Calu3 (cell line): ENCODE results near the gene SLC27A4. TPM values are rescaled to one million over a fixed set of nuclear protein-coding genes. Genes with fewer than 3 reads are reported as not detected.

ENCODE experiments used
- BruUV-seq: library from RNA; stranded (reverse); fragments of 400-500 nt; replicated peaks from 2 replicates; lab custom pipeline; 2021; lab: Mats Ljungman, UMichigan
- CTCF ChIA-PET: fragments of 300-600 bp; sonication (Branson Sonifier 250); formaldehyde crosslinking; loops from one replicate; lab custom pipeline; 2022; ENCODE audit warnings: antibody characterized with exemption; lab: Charles Lee
- DNase-seq: peaks from one replicate; pipeline ENCODE4 v3.0.0; 2022
- H3K27ac Mint-ChIP-seq: one replicate; pipeline ENCODE4 v1.8.0; 2022; ENCODE audit warnings: mixed read lengths; ENCODE audit not compliant: unreplicated experiment
- H3K27me3 Mint-ChIP-seq: one replicate; pipeline ENCODE4 v1.8.0; 2022; ENCODE audit warnings: mixed read lengths; ENCODE audit not compliant: unreplicated experiment
- H3K36me3 Mint-ChIP-seq: one replicate; pipeline ENCODE4 v1.8.0; 2022; ENCODE audit warnings: mild to moderate bottlenecking, moderate library complexity, mixed read lengths; ENCODE audit not compliant: insufficient read depth, unreplicated experiment
- H3K4me1 Mint-ChIP-seq: one replicate; pipeline ENCODE4 v1.8.0; 2022; ENCODE audit warnings: mild to moderate bottlenecking, low read depth, mixed read lengths; ENCODE audit not compliant: unreplicated experiment
- H3K4me3 Mint-ChIP-seq: one replicate; pipeline ENCODE4 v1.8.0; 2022; ENCODE audit warnings: mild to moderate bottlenecking, low read depth, moderate library complexity, mixed read lengths; ENCODE audit not compliant: unreplicated experiment
- H3K9me3 Mint-ChIP-seq: one replicate; pipeline ENCODE4 v1.8.0; 2022; ENCODE audit warnings: low read depth, mixed read lengths; ENCODE audit not compliant: unreplicated experiment
- CTCF ChIP-seq: fragments of 200-600 bp; IDR thresholded peaks from one replicate; pipeline ENCODE4 v1.8.0; 2022; ENCODE audit warnings: antibody characterized with exemption; ENCODE audit not compliant: unreplicated experiment
- intact Hi-C: fragments of 100-400 bp; cut with micrococcal nuclease; formaldehyde crosslinking; loops from one replicate; pipeline ENCODE4 v1.10.0; 2022; ENCODE audit not compliant: unreplicated experiment
- microRNA-seq: library from miRNA; unstranded; fragments of <30 nt; microRNA quantifications from one replicate; pipeline ENCODE4 v1.2.0, GENCODE V29; 2022
- total RNA-seq: library from RNA; stranded (reverse); gene quantifications from 2 replicates; pipeline ENCODE4 v1.2.3, GENCODE V29; 2022

Gene SLC27A4
- total RNA-seq, 1 experiment from 2014 or later, result 13.8 TPM

- peaks cover 4% of the 10 kb centered on the region for H3K4me1 Mint-ChIP-seq
- no peak for DNase-seq
- intact Hi-C loops, result no loop called here
- peaks cover 25% of the 10 kb centered on the region for H3K27me3 Mint-ChIP-seq
- H3K36me3 Mint-ChIP-seq, result no peaks in the 10 kb centered on the region
- H3K4me3 Mint-ChIP-seq, result no peak overlapping the region
- TF ChIP-seq CTCF, result no peak
- no peaks in the 10 kb centered on the region for H3K9me3 Mint-ChIP-seq
- CTCF ChIA-PET, result interaction anchor here (1.1 kb wide), 1 partner anchor 11 kb away, joined by 3 read pairs; the partner anchor contains the start of gene CERCAM
- H3K27ac Mint-ChIP-seq, result no peak overlapping the region
- no TSS peak for BruUV-seq
Measured at GRCh38 chr9:128409450-128409849, 69.1 kb downstream of the SLC27A4 start.

GRCh38 chr9:128409978-128410377 lies 69.7 kb downstream of the SLC27A4 start:
- Mint-ChIP-seq H3K27me3 (peaks cover 30% of the 10 kb centered on the region), H3K4me3 (no peak overlapping the region), H3K36me3 (peaks cover under 1% of the 10 kb centered on the region), H3K9me3 (no peaks in the 10 kb centered on the region), H3K4me1 (peaks cover 9% of the 10 kb centered on the region), H3K27ac (no peak overlapping the region)
- CTCF ChIA-PET, result interaction anchor here (1.1 to 1.5 kb wide), 2 partner anchors 10 to 48 kb away, joined by 3 to 12 read pairs; partner anchors contain the start of gene CERCAM
- BruUV-seq, result no TSS peak
- intact Hi-C loops, result loop anchor here (5.0 kb wide), 2 partner anchors 48 to 113 kb away; no protein-coding TSS in a partner anchor
- no peak for DNase-seq
- TF ChIP-seq CTCF, result no peak

Small RNAs within 50 kb of the gene (microRNA-seq; reads per million reads assigned to microRNA genes)
- gene MIR219B, result not detected

Other genes starting within 250 kb of the SLC27A4 start
- 121 and 137 TPM in 2 replicates for gene PTGES2, start 212.8 kb upstream of the SLC27A4 start, total RNA-seq
- 2,733 and 4,208 TPM in 2 replicates for gene LCN2, start 191.1 kb upstream of the SLC27A4 start, total RNA-seq
- 77.6 and 82.3 TPM in 2 replicates for gene BBLN, start 180.3 kb upstream of the SLC27A4 start, total RNA-seq
- gene CIZ1, start 149.0 kb upstream of the SLC27A4 start, total RNA-seq, result 85.8 and 93.7 TPM in 2 replicates
- gene DNM1, start 137.1 kb upstream of the SLC27A4 start, total RNA-seq, result 30.8 and 40.0 TPM in 2 replicates
- gene GOLGA2, start 64.5 kb upstream of the SLC27A4 start, total RNA-seq, result 69.6 and 77.2 TPM in 2 replicates
- gene SWI5, start 64.3 kb upstream of the SLC27A4 start, total RNA-seq, result 9.6 and 9.7 TPM in 2 replicates
- 22.5 and 25.9 TPM in 2 replicates for gene TRUB2, start 18.1 kb upstream of the SLC27A4 start, total RNA-seq
- gene COQ4, start 17.7 kb upstream of the SLC27A4 start, total RNA-seq, result 34.0 and 37.3 TPM in 2 replicates
- gene URM1, start 30.8 kb downstream of the SLC27A4 start, total RNA-seq, result 38.6 and 40.2 TPM in 2 replicates
- gene CERCAM, start 80.3 kb downstream of the SLC27A4 start, total RNA-seq, result 11.5 and 14.5 TPM in 2 replicates
- 24.6 and 33.6 TPM in 2 replicates for gene ODF2, start 115.5 kb downstream of the SLC27A4 start, total RNA-seq
- gene GLE1, start 164.2 kb downstream of the SLC27A4 start, total RNA-seq, result 23.9 and 24.8 TPM in 2 replicates
- 332 and 344 TPM in 2 replicates for gene SPTAN1, start 212.1 kb downstream of the SLC27A4 start, total RNA-seq